Caco-2 (cell line): Measurements from ENCODE around the gene RD3L. TPM values are rescaled to one million over a fixed set of nuclear protein-coding genes. Genes with fewer than 3 reads are reported as not detected.

Experiments
- BruUV-seq: library from RNA; stranded (reverse); fragments of 400-500 nt; replicated peaks from 2 replicates; lab custom pipeline; 2021; lab: Mats Ljungman, UMichigan
- CTCF ChIA-PET: fragments of 300-600 bp; sonication (Branson Sonifier 250); formaldehyde crosslinking; loops from one replicate; lab custom pipeline; 2022; ENCODE audit warnings: antibody characterized with exemption; lab: Charles Lee
- POLR2A ChIA-PET: fragments of 300-600 bp; sonication (Branson Sonifier 250); formaldehyde crosslinking; loops from one replicate; lab custom pipeline; 2022; ENCODE audit warnings: antibody characterized with exemption; lab: Charles Lee
- DNase-seq, 2 experiments: peaks; one replicate each; pipeline versions ENCODE4 v3.0.0 to v3.0.0-alpha.2; 2020 to 2022
- H3K27me3 ChIP-seq: replicated peaks from 2 replicates; pipeline ENCODE4 v1.6.0; 2011; ENCODE audit warnings: low read length; ENCODE audit not compliant: control insufficient read depth, insufficient read depth
- H3K36me3 ChIP-seq: 2 replicates; pipeline ENCODE4 v1.5.1; 2011; ENCODE audit warnings: low read length; ENCODE audit not compliant: control insufficient read depth, insufficient read depth
- H3K4me1 ChIP-seq: fragments of 250-450 bp; sonication (Bioruptor Pico); 2 replicates; pipeline ENCODE4 v1.5.1; 2020; ENCODE audit warnings: mild to moderate bottlenecking
- H3K4me3 ChIP-seq: 2 replicates; pipeline ENCODE4 v1.5.1; 2011; ENCODE audit warnings: low read depth, mild to moderate bottlenecking, control low read depth, low read length
- H3K9me3 ChIP-seq: fragments of 250-450 bp; sonication (Bioruptor Pico); 2 replicates; pipeline ENCODE4 v1.5.1; 2020; ENCODE audit warnings: mild to moderate bottlenecking, moderate library complexity
- H3K27ac Mint-ChIP-seq: one replicate; pipeline ENCODE4 v1.8.0; 2022; ENCODE audit warnings: mixed read lengths; ENCODE audit not compliant: unreplicated experiment
- H3K27me3 Mint-ChIP-seq: one replicate; pipeline ENCODE4 v1.8.0; 2022; ENCODE audit warnings: mixed read lengths; ENCODE audit not compliant: insufficient read depth, unreplicated experiment
- H3K36me3 Mint-ChIP-seq: one replicate; pipeline ENCODE4 v1.8.0; 2022; ENCODE audit warnings: mild to moderate bottlenecking, mixed read lengths; ENCODE audit not compliant: insufficient read depth, unreplicated experiment
- H3K4me1 Mint-ChIP-seq: one replicate; pipeline ENCODE4 v1.8.0; 2022; ENCODE audit warnings: low read depth, mixed read lengths; ENCODE audit not compliant: unreplicated experiment
- H3K4me3 Mint-ChIP-seq: one replicate; pipeline ENCODE4 v1.8.0; 2022; ENCODE audit warnings: mild to moderate bottlenecking, moderate library complexity, mixed read lengths; ENCODE audit not compliant: unreplicated experiment
- H3K9me3 Mint-ChIP-seq: one replicate; pipeline ENCODE4 v1.8.0; 2022; ENCODE audit warnings: mixed read lengths; ENCODE audit not compliant: unreplicated experiment
- intact Hi-C: fragments of 100-400 bp; cut with micrococcal nuclease; formaldehyde crosslinking; loops from one replicate; pipeline ENCODE4 v1.10.0; 2022; ENCODE audit not compliant: unreplicated experiment
- total RNA-seq: library from RNA; stranded (reverse); gene quantifications from 2 replicates; pipeline ENCODE4 v1.2.3, GENCODE V29; 2022
- TF ChIP-seq, protein P1 (sequence below), 2 experiments: fragments of 200-600 bp in 1 of 2; IDR thresholded peaks; 1 replicate in 1 of 2; 2 replicates in 1 of 2; pipeline versions ENCODE4 v1.5.1 to v1.8.0; 2011 to 2022; ENCODE audit warnings: antibody characterized with exemption in 1 of 2, control low read depth in 1 of 2, inconsistent platforms in 1 of 2, low read depth in 1 of 2, low read length in 1 of 2, mild to moderate bottlenecking in 1 of 2, moderate library complexity in 1 of 2; ENCODE audit not compliant: insufficient read depth in 1 of 2, severe bottlenecking in 1 of 2, unreplicated experiment in 1 of 2

RD3L gene
- total RNA-seq, 1 experiment from 2014 or later: not detected

DNA sequence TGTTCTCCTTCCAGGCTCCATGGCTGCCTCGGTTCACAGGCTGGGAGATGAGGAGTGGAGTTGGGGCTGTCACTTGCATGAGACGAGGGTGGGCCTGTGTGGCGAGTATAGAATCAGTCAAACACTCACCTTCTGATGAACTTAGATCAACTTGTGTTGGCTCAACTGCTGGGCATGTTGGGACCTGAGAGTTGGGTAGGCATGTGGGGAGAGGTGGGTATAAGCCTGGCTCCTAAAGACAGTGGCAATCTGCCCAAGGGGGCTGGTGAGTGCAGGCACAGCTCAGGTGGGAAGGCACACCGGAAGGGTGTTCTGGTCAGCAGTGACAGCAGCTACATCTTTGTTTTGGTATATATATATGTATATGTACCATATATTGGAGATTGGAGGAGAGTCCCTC, 44.1 kb downstream of the RD3L start:
- H3K36me3 ChIP-seq: no peaks in the 10 kb centered on the region
- no TSS peak for BruUV-seq
- H3K4me3 ChIP-seq: no peak overlapping the region
- CTCF ChIA-PET: no interaction called here
- POLR2A ChIA-PET: no interaction called here
- H3K27me3 Mint-ChIP-seq: no peaks in the 10 kb centered on the region
- H3K27ac Mint-ChIP-seq: no peak overlapping the region
- H3K4me1 Mint-ChIP-seq: no peaks in the 10 kb centered on the region
- no peaks in the 10 kb centered on the region for H3K27me3 ChIP-seq
- TF ChIP-seq, protein P1, sequence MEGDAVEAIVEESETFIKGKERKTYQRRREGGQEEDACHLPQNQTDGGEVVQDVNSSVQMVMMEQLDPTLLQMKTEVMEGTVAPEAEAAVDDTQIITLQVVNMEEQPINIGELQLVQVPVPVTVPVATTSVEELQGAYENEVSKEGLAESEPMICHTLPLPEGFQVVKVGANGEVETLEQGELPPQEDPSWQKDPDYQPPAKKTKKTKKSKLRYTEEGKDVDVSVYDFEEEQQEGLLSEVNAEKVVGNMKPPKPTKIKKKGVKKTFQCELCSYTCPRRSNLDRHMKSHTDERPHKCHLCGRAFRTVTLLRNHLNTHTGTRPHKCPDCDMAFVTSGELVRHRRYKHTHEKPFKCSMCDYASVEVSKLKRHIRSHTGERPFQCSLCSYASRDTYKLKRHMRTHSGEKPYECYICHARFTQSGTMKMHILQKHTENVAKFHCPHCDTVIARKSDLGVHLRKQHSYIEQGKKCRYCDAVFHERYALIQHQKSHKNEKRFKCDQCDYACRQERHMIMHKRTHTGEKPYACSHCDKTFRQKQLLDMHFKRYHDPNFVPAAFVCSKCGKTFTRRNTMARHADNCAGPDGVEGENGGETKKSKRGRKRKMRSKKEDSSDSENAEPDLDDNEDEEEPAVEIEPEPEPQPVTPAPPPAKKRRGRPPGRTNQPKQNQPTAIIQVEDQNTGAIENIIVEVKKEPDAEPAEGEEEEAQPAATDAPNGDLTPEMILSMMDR (IDR thresholded peaks at IDR 0.05; ENCODE audit: insufficient read depth in 1 of 2, low read depth in 1 of 2, low read length in 1 of 2, severe bottlenecking in 1 of 2, unreplicated experiment in 1 of 2): no peak
- H3K4me1 ChIP-seq: no peaks in the 10 kb centered on the region
- no peak for DNase-seq
- intact Hi-C loops: no loop called here
- peaks cover 11% of the 10 kb centered on the region for H3K9me3 Mint-ChIP-seq
- H3K36me3 Mint-ChIP-seq: no peaks in the 10 kb centered on the region
- no peaks in the 10 kb centered on the region for H3K9me3 ChIP-seq
- H3K4me3 Mint-ChIP-seq: no peak overlapping the region

DNA sequence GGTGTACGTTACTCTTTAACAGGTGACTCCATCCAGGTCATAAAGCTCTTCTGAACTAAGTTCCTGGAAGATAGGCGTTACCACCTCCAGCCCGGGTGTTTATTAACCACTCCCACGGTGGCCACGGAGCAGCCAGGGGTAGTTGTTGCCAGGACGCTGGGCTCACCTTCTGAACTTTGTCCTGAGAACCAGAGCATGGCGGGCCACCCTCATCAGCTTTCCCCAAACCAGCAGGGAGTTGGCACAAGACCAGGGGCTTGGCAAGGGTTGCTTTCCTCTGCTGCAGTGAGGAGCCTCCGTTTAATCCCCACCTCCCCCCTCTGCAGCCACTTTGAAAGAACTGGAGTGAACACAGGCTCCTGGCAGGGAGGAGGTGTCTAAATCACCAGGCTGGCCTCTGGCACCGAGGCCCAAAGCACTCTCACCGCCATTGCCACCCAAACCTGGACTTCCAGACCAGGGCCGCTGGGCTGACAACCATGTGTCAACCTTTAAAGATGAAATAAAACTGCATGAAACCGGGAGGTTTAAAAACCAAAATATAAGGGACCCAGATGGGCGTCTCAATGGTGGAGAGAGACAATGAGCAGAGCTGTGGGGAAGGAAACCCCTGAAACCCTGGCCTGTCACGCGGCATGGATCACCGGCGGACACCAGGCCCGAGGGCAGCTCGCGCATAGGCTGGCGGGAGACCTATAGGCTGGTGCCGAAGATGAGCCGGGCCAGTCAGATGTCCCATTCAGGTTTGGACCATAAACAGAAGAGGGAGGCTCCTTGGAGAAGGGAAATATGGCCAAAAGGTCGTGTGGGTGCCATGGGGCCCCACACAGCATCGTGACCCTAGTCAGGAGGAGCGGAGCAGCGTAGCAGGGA, 45.0 kb downstream of the RD3L start:
- ChIA-PET CTCF (interaction anchor here (1.0 kb wide), 1 partner anchor 290 kb away, joined by 3 read pairs; no protein-coding TSS in a partner anchor), POLR2A (no interaction called here)
- no peak overlapping the region for H3K4me3 Mint-ChIP-seq
- TF ChIP-seq, protein P1 (IDR thresholded peaks at IDR 0.05; ENCODE audit: insufficient read depth in 1 of 2, low read depth in 1 of 2, low read length in 1 of 2, severe bottlenecking in 1 of 2, unreplicated experiment in 1 of 2): no peak
- no TSS peak for BruUV-seq
- H3K27me3 Mint-ChIP-seq: no peaks in the 10 kb centered on the region
- no peaks in the 10 kb centered on the region for H3K27me3 ChIP-seq
- H3K4me1 ChIP-seq: no peaks in the 10 kb centered on the region
- H3K4me1 Mint-ChIP-seq: no peaks in the 10 kb centered on the region
- H3K9me3 ChIP-seq: no peaks in the 10 kb centered on the region
- no peaks in the 10 kb centered on the region for H3K36me3 ChIP-seq
- no peak for DNase-seq
- no peak overlapping the region for H3K27ac Mint-ChIP-seq
- intact Hi-C loops: no loop called here
- H3K4me3 ChIP-seq: no peak overlapping the region
- H3K9me3 Mint-ChIP-seq: peaks cover 11% of the 10 kb centered on the region
- H3K36me3 Mint-ChIP-seq: no peaks in the 10 kb centered on the region

DNA sequence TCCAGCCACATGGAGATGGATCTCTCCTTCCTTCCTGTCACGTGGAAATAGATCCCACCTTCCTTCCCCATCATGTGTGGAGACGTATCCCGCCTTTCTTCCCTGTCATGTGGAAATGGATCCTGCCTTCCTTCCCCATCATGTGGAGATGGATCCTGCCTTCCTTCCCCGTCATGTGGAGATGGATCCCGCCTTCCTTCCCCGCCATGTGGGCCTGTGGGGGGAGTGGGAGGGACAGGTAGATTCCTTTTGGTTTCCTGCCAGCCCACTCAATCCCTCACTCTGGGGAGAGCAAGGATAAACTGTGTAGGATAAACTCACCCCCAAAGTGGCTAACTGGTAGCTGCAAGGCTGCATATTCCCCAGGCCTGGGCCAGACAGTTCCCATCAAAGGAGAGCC, 45.8 kb downstream of the RD3L start:
- DNase-seq: no peak
- Mint-ChIP-seq H3K27me3 (no peaks in the 10 kb centered on the region), H3K27ac (no peak overlapping the region), H3K4me3 (no peak overlapping the region), H3K36me3 (no peaks in the 10 kb centered on the region), H3K4me1 (no peaks in the 10 kb centered on the region), H3K9me3 (peaks cover 11% of the 10 kb centered on the region)
- intact Hi-C loops: no loop called here
- Histone ChIP-seq H3K9me3 (no peaks in the 10 kb centered on the region), H3K27me3 (no peaks in the 10 kb centered on the region), H3K36me3 (no peaks in the 10 kb centered on the region), H3K4me1 (no peaks in the 10 kb centered on the region), H3K4me3 (no peak overlapping the region)
- no TSS peak for BruUV-seq
- ChIA-PET CTCF (interaction anchor here (1.0 kb wide), 1 partner anchor 289 kb away, joined by 3 read pairs; no protein-coding TSS in a partner anchor), POLR2A (no interaction called here)
- TF ChIP-seq, protein P1 (IDR thresholded peaks at IDR 0.05; ENCODE audit: insufficient read depth in 1 of 2, low read depth in 1 of 2, low read length in 1 of 2, severe bottlenecking in 1 of 2, unreplicated experiment in 1 of 2): no peak
